Fibroblast of skin of back (primary cell): ENCODE data around the gene CAMK2A.
A peak's percentile ranks its signal among the peaks of the same experiment; 100 is the strongest.

Experiments
- DNase-seq: peaks from one replicate; pipeline ENCODE4 v3.0.0-alpha.2; 2013

CAMK2A gene

DNA sequence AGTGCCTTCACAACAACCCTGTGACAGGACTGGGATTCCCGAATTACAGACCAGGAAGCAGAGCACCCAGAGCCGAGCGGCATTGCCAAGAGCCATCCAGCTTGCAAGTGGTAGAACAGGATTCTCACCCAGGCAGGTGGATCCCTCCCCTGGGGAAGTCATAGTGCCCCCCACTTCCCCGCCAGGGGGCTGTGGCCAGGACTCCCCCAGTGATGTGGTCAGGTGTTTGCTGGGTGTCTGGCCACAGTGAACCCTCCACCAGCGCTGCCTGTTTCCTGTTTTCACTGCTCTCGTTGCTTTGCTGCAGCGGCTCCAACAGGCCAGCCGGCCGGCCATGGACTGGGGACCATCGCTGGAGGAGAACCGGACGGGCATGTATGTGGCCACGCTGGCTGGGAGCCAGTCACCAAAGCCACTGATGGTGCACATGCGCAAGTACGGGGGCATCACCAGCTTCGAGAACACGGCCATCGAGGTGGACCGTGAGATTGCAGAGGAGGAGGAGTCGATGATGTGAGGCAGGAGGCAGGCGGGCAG, 80.4 kb downstream of the CAMK2A start:
- peak; percentile 76 for DNase-seq

- peak; percentile 74 for DNase-seq
Observed at GRCh38 chr5:150208187-150209098, 81.1 kb downstream of the CAMK2A start.

- no peak for DNase-seq
Observed at GRCh38 chr5:150206779-150207115, 82.8 kb downstream of the CAMK2A start.

GRCh38 chr5:150206098-150206778, 83.3 kb downstream of the CAMK2A start:
- no peak for DNase-seq

DNA sequence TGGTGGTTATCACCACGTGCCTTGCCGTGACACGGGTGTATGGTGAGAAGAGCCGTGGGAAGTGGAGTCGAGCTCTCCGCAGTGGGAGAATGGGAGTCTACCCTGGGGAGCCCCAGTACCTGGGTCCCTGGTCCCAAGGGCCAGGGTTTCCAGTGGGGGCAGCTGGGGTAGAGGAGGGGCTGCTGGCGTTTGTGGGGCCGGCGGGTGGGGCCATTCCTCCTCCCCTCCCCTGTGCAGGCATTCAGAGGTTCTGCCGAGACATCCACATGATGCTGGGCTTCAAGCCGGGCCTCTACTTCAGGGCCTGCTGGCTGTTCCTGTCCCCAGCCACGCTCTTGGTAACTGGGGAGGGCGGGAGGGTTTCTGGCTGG, 85.0 kb downstream of the CAMK2A start:
- no peak for DNase-seq

DNA sequence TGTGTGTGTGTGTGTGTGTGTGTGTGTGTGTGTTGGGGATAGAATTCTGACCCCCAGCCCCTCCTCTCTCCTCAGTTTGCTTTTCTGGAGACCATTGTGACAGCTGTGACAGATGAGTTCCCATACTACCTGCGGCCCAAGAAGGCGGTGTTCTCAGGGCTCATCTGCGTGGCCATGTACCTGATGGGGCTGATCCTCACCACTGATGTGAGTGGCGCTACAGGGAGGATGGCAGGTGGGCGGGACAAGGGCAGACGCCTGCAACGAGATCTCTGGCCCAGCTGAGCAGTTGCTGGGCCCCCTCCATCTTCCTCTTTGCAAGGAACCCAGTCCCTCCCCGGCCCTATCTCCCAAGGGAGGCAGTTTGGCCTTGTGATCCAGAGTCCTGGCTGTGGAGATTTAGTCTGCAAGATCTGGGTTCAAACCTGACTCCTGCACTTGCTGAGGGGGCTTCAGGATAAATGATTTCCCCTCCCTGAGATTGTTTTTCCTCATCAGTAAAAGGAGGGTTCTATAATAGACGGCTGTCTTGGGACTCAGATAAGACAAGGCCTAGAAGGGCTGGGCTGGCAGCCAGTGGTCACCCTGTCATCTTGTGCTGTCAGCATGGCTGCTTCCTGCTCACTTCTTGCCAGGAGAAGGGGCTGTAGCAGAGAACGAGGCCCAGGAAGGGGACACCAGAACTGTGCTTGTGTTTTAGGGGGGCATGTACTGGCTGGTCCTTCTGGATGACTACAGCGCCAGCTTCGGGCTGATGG, 85.6 kb downstream of the CAMK2A start:
- no peak for DNase-seq

GRCh38 chr5:150202501-150202900, 87.1 kb downstream of the CAMK2A start:
- no peak for DNase-seq

DNA sequence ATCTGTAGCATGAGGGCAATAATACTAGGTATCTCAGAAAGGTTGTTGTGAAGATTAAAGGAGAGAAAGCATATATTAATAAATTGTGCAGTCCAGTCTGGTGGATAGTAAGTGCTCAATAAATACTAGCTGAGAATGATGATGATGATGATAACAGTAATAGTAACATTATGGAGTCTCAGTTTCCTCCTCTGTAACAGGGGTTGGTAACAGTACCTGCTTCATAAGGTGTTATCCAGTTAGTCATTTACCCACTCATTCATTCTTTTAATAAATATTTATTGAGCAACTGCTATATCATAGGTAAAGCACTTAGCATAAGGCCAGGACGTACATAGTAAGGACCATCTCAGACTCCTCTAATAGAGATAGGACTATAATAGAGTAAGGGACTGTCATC, 92.1 kb downstream of the CAMK2A start:
- no peak for DNase-seq

DNA sequence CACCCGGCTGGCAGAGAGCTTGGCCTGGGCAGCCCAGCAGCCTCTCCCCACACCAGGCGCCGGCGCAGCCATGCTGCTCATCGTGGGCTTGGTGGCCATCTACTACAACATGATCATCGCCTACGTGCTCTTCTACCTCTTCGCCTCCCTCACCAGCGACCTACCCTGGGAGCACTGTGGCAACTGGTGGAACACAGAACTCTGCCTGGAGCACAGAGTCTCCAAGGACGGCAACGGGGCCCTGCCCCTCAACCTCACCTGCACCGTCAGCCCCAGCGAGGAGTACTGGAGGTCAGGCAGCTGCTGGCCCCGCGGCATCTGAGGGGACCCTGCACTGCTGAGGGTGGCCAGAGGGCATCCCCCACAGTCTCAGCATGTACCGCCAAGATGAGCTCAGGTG, 92.6 kb downstream of the CAMK2A start:
- DNase-seq: no peak

DNA sequence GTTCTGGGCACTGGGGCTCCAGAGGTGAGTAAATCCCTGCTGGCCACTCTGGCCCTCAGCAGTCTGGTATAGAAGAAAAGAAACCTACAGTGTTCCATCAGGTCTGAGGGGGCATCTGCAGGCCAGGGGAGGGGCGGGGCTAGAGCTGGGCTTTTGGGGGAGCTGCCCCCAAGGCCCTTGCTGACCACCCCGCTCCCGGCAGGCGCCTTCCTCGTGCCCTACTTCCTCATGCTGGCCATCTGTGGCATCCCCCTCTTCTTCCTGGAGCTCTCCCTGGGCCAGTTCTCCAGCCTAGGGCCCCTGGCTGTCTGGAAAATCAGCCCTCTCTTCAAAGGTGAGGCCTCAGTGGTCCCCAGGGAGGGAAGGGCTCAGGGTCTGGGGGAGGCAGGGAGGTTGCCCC, 93.1 kb downstream of the CAMK2A start:
- DNase-seq: no peak

GRCh38 chr5:150195736-150196485, 93.7 kb downstream of the CAMK2A start:
- DNase-seq: no peak

- no peak for DNase-seq
Observed at GRCh38 chr5:150192462-150192861, 97.1 kb downstream of the CAMK2A start.

- no peak for DNase-seq
Observed at GRCh38 chr5:150190987-150191386, 98.6 kb downstream of the CAMK2A start.

GRCh38 chr5:150190503-150190979, 99.0 kb downstream of the CAMK2A start:
- no peak for DNase-seq

DNA sequence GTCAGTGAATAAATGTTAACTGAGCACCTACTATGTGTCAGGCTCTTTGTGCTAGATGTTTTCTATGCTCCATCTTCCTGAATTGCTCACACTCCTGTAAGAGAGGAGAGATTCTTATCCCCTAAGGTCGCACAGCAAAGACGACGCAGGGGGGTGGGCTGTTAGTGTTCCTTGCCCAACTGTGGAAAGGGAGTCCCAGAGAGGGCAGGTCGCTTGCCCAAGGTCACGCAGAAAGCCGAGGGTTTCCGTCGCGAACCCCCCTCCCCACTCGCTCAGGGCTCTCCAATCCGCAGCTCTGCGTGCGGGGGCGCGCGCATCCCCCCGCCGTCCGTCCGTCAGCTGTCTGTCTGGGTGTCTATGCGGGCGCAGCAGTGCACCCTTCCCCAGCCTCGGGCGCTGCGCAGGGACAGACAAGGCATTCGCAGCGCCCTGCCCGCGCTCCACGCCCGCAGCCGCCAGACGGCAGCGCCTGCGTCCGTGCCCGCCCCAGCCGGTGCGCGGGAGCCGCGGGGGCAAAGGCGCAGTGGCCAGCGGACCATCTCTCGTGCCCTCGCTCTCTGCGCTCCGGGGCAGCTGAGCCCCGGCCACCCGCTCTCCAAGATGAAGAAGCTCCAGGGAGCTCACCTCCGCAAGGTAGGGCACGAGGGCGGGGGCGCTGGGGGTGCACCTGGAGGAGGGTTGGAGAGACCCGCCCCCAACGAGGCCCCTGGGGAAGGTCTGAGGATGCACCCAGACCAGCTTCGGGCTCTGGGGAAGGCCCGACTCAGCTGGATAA, 99.7 kb downstream of the CAMK2A start, which contains the start of gene SLC6A7:
Gene SLC6A7, plus strand, starts transcription at position 335 of the 775 bp plus-strand sequence. Its CDS starts 266 bp downstream, at position 601.
- no peak for DNase-seq

- no peak for DNase-seq
Observed at GRCh38 chr5:150189326-150189725, 100.2 kb downstream of the CAMK2A start.

- DNase-seq: no peak
Observed at GRCh38 chr5:150188146-150188842, 101.3 kb downstream of the CAMK2A start.

- DNase-seq: no peak
Observed at GRCh38 chr5:150186897-150187296, 102.7 kb downstream of the CAMK2A start.

- DNase-seq: no peak
Observed at GRCh38 chr5:150186137-150186536, 103.4 kb downstream of the CAMK2A start.
